Smooth muscle cell (in vitro differentiated cells): ENCODE results near the gene MLLT6. TPM values are rescaled to one million over a fixed set of nuclear protein-coding genes. Genes with fewer than 3 reads are reported as not detected.

Experiments used
- DNase-seq: peaks from one replicate; lab custom pipeline; 2025; ENCODE audit not compliant: unreplicated experiment; lab: John Stamatoyannopoulos, UW
- H2AFZ ChIP-seq: fragments of 200-600 bp; sonication (generic); 2 replicates; pipeline ENCODE4 v1.6.0; 2016; ENCODE audit warnings: antibody characterized with exemption, low read depth, mild to moderate bottlenecking
- H3F3A ChIP-seq: fragments of 200-600 bp; sonication (generic); 2 replicates; pipeline ENCODE4 v1.6.0; 2017; ENCODE audit warnings: antibody characterized with exemption, low read depth
- H3K27ac ChIP-seq: fragments of 200-600 bp; sonication (generic); 2 replicates; pipeline ENCODE4 v1.5.1; 2016; ENCODE audit warnings: low read depth, mild to moderate bottlenecking
- H3K27me3 ChIP-seq: fragments of 200-600 bp; sonication (generic); 2 replicates; pipeline ENCODE4 v1.6.1; 2016; ENCODE audit warnings: low read depth, mild to moderate bottlenecking
- H3K36me3 ChIP-seq: fragments of 200-600 bp; sonication (generic); 2 replicates; pipeline ENCODE4 v1.5.1; 2016; ENCODE audit warnings: low read depth
- H3K4me1 ChIP-seq: fragments of 200-600 bp; sonication (generic); 2 replicates; pipeline ENCODE4 v1.5.1; 2016; ENCODE audit warnings: low read depth
- H3K4me2 ChIP-seq: fragments of 200-600 bp; sonication (generic); 2 replicates; pipeline ENCODE4 v1.6.0; 2016; ENCODE audit warnings: mild to moderate bottlenecking
- H3K4me3 ChIP-seq: fragments of 200-600 bp; sonication (generic); 2 replicates; pipeline ENCODE4 v1.5.1; 2016; ENCODE audit warnings: mild to moderate bottlenecking
- H3K79me2 ChIP-seq: fragments of 200-600 bp; sonication (generic); 2 replicates; pipeline ENCODE4 v1.6.0; 2016; ENCODE audit warnings: low read depth, mild to moderate bottlenecking
- H3K9ac ChIP-seq: fragments of 200-600 bp; sonication (generic); 2 replicates; pipeline ENCODE4 v1.6.0; 2016; ENCODE audit warnings: low read depth
- H3K9me3 ChIP-seq: fragments of 200-600 bp; sonication (generic); replicated peaks from 2 replicates; pipeline ENCODE4 v1.5.1; 2016; ENCODE audit warnings: low read depth
- H4K20me1 ChIP-seq: fragments of 200-600 bp; sonication (generic); 2 replicates; pipeline ENCODE4 v1.6.0; 2016; ENCODE audit warnings: low read depth
- WGBS: methylation state at CpG from one replicate; pipeline ENCODE4 v1.1.7; 2016; ENCODE audit warnings: low lambda C conversion rate; 5-methylcytosine and 5-hydroxymethylcytosine counted together
- polyA plus RNA-seq: library from polyadenylated mRNA; unstranded; fragments of >200 nt; fragmentation: Nextera tagmentation; extraction: Ambion mirVana; gene quantifications from 2 replicates; pipeline ENCODE4 v1.2.1, GENCODE V29; 2016
- total RNA-seq: library from RNA; depleted of rRNA; stranded (reverse); fragments of >200 nt; gene quantifications from 2 replicates; pipeline ENCODE4 v1.2.3, GENCODE V29; 2014
- TF ChIP-seq, protein P1 (sequence below): fragments of 200-600 bp; sonication (generic); IDR thresholded peaks from 2 replicates; pipeline ENCODE4 v1.5.1; 2017; ENCODE audit warnings: borderline replicate concordance, mild to moderate bottlenecking, antibody characterized with exemption; ENCODE audit not compliant: insufficient read depth, poor library complexity, severe bottlenecking

Gene MLLT6
- total and polyA plus RNA-seq, 2 experiments from 2014 or later, result 4.6 to 11.2 TPM

DNA sequence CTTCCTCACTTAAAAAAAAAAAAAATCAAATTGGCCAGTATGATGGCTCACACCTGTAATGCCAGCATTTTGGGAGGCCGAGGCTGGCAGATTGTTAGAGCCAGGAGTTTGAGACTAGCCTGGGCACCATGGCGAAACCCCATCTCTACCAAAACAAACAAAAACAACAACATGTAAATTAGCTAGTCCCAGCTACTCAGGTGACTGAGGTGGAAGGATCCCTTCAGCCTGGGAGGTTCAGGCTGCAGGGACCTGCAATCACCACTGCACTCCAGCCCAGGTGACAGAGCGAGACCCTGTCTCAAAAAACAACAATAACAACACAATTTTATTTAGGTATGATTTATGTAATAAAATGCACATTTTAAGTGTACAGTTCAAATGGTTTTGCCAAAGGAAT, 24.0 kb upstream of the MLLT6 start:
- no peaks in the 10 kb centered on the region for H3K4me1 ChIP-seq
- no peak overlapping the region for H3K9ac ChIP-seq
- DNase-seq, result no peak
- H2AFZ ChIP-seq, result no peak overlapping the region
- no peak overlapping the region for H3K4me3 ChIP-seq
- H3F3A ChIP-seq, result no peaks in the 10 kb centered on the region
- no peaks in the 10 kb centered on the region for H3K27me3 ChIP-seq
- H3K36me3 ChIP-seq, result no peaks in the 10 kb centered on the region
- TF ChIP-seq, protein P1, sequence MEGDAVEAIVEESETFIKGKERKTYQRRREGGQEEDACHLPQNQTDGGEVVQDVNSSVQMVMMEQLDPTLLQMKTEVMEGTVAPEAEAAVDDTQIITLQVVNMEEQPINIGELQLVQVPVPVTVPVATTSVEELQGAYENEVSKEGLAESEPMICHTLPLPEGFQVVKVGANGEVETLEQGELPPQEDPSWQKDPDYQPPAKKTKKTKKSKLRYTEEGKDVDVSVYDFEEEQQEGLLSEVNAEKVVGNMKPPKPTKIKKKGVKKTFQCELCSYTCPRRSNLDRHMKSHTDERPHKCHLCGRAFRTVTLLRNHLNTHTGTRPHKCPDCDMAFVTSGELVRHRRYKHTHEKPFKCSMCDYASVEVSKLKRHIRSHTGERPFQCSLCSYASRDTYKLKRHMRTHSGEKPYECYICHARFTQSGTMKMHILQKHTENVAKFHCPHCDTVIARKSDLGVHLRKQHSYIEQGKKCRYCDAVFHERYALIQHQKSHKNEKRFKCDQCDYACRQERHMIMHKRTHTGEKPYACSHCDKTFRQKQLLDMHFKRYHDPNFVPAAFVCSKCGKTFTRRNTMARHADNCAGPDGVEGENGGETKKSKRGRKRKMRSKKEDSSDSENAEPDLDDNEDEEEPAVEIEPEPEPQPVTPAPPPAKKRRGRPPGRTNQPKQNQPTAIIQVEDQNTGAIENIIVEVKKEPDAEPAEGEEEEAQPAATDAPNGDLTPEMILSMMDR, result no peak
- no peak overlapping the region for H3K4me2 ChIP-seq
- no peaks in the 10 kb centered on the region for H3K9me3 ChIP-seq
- H3K27ac ChIP-seq, result no peak overlapping the region
- no peaks in the 10 kb centered on the region for H4K20me1 ChIP-seq
- whole genome bisulfite sequencing, result 87% methylated on average over 3 of the region's 3 CpGs
- H3K79me2 ChIP-seq, result no peaks in the 10 kb centered on the region

DNA sequence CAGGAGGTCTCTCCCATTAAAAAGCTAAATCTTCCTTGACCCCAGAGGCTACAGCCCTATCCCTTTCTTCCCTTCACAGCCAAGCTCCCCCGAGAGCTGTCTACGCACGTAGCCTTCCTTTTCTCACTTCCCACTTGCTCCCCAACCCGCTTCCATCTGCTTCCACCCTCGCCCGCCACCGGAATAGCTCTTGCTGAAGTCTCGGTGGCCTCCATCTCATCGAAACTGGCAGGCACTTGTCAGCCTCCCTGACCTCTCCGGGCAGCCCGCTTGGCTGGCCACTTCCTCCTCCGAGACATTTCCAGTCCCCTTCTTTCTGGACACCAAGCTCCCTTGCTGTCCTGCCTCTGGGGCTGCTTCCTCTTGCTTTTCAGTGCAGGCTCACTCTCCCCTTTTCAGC, 19.6 kb upstream of the MLLT6 start:
- Histone ChIP-seq H3K4me2 (no peak overlapping the region), H3K9ac (no peak overlapping the region), H2AFZ (no peak overlapping the region), H3K27ac (no peak overlapping the region), H3K27me3 (no peaks in the 10 kb centered on the region), H3K9me3 (no peaks in the 10 kb centered on the region), H3K4me3 (no peak overlapping the region), H3K79me2 (no peaks in the 10 kb centered on the region), H3K4me1 (no peaks in the 10 kb centered on the region), H3K36me3 (no peaks in the 10 kb centered on the region), H4K20me1 (no peaks in the 10 kb centered on the region), H3F3A (no peaks in the 10 kb centered on the region)
- TF ChIP-seq, protein P1, result no peak
- no peak for DNase-seq
- 93% methylated on average over 12 of the region's 12 CpGs for WGBS

DNA sequence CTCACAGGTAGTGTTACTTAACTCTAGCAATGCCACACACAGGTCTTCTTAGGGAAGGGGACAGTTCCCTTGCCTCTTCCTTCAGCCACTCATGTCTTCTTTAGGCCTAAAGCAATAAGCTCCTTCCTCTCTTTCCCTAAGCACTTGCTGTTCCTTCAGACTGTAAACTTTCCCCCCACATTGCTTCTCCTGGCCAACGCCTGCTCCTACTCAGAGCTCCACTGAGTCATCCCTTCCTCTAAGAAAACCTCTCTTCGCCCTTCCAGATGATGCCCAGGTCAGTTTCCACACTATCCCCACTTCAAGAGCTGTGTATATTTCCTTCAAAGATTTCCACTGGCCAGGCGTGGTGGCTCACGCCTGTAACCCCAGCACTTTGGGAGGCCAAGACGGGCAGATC, 17.8 kb upstream of the MLLT6 start:
- no peaks in the 10 kb centered on the region for H3K4me1 ChIP-seq
- TF ChIP-seq, protein P1, result no peak
- no peak overlapping the region for H3K9ac ChIP-seq
- H3K27ac ChIP-seq, result no peak overlapping the region
- DNase-seq, result no peak
- H3K4me2 ChIP-seq, result no peak overlapping the region
- H3K36me3 ChIP-seq, result no peaks in the 10 kb centered on the region
- H4K20me1 ChIP-seq, result no peaks in the 10 kb centered on the region
- no peak overlapping the region for H2AFZ ChIP-seq
- no peaks in the 10 kb centered on the region for H3F3A ChIP-seq
- H3K4me3 ChIP-seq, result no peak overlapping the region
- H3K9me3 ChIP-seq, result no peaks in the 10 kb centered on the region
- 78% methylated on average over 5 of the region's 5 CpGs for WGBS
- no peaks in the 10 kb centered on the region for H3K79me2 ChIP-seq
- no peaks in the 10 kb centered on the region for H3K27me3 ChIP-seq

DNA sequence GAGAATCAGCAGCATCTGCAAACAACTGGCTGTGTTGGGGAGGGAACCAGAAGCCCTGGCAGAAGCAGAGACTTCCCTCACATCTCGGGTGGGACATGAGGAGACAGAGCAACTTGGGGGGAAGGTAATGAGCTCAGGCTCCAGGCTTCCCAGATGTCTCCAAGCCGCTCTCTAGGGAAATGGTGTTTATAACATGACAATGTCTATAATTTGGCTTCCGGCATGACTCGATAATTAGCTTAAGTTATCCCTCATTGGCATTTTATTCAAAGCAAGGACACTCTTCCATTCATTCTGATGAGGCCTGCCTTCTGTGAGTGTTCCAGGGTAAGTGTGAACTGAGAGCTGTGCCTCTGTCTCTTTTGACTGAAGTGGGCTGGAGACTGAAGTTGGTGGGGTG, 14.7 kb upstream of the MLLT6 start:
- no peaks in the 10 kb centered on the region for H3K9me3 ChIP-seq
- H2AFZ ChIP-seq, result no peak overlapping the region
- H3K27me3 ChIP-seq, result no peaks in the 10 kb centered on the region
- no peaks in the 10 kb centered on the region for H3K36me3 ChIP-seq
- no peak overlapping the region for H3K4me3 ChIP-seq
- H3K9ac ChIP-seq, result no peak overlapping the region
- no peaks in the 10 kb centered on the region for H4K20me1 ChIP-seq
- no peak overlapping the region for H3K27ac ChIP-seq
- no peaks in the 10 kb centered on the region for H3F3A ChIP-seq
- TF ChIP-seq, protein P1, result no peak
- 90% methylated on average over 4 of the region's 4 CpGs for WGBS
- H3K4me1 ChIP-seq, result no peaks in the 10 kb centered on the region
- H3K79me2 ChIP-seq, result no peaks in the 10 kb centered on the region
- H3K4me2 ChIP-seq, result no peak overlapping the region
- DNase-seq, result no peak
